IMR-90 (cell line): Measurements from ENCODE around the gene MTF1.

Source experiments
- BHLHE40 ChIP-seq: fragments of 150-350 bp; IDR thresholded peaks from 2 replicates; pipeline ENCODE4 v1.6.1; 2016; ENCODE audit warnings: mild to moderate bottlenecking, low read depth, low read length
- CEBPB ChIP-seq: IDR thresholded peaks from 2 replicates; pipeline ENCODE4 v1.6.1; 2012; ENCODE audit warnings: low read depth, low read length, improper control_type of control experiment
- CHD1 ChIP-seq: IDR thresholded peaks from 2 replicates; pipeline ENCODE4 v1.6.1; 2012; ENCODE audit warnings: low read depth, low read length, improper control_type of control experiment
- MAFK ChIP-seq: IDR thresholded peaks from 2 replicates; pipeline ENCODE4 v1.6.1; 2012; ENCODE audit warnings: low read depth, low read length, improper control_type of control experiment
- MAZ ChIP-seq: IDR thresholded peaks from 2 replicates; pipeline ENCODE4 v1.6.1; 2012; ENCODE audit warnings: low read depth, mild to moderate bottlenecking, low read length, improper control_type of control experiment, moderate library complexity, borderline replicate concordance
- MXI1 ChIP-seq: IDR thresholded peaks from 2 replicates; pipeline ENCODE4 v1.6.1; 2012; ENCODE audit warnings: low read depth, mild to moderate bottlenecking, low read length, moderate library complexity, borderline replicate concordance
- POLR2A ChIP-seq: IDR thresholded peaks from 2 replicates; pipeline ENCODE4 v1.6.1; 2012; ENCODE audit warnings: mild to moderate bottlenecking, low read depth, low read length
- RAD21 ChIP-seq: IDR thresholded peaks from 2 replicates; pipeline ENCODE4 v1.6.1; 2012; ENCODE audit warnings: low read length, improper control_type of control experiment
- RFX5 ChIP-seq: IDR thresholded peaks from 2 replicates; pipeline ENCODE4 v1.8.0; 2012; ENCODE audit warnings: low read depth, mild to moderate bottlenecking, low read length, moderate library complexity
- SMC3 ChIP-seq: fragments of 150-350 bp; IDR thresholded peaks from 2 replicates; pipeline ENCODE4 v1.6.1; 2016; ENCODE audit warnings: low read depth, mild to moderate bottlenecking, antibody characterized with exemption, low read length, moderate library complexity
- TF ChIP-seq, protein P1 (sequence below): conservative IDR thresholded peaks from 2 replicates; pipeline ENCODE4 v1.5.1; 2012; ENCODE audit warnings: mild to moderate bottlenecking, low read depth, low read length, improper control_type of control experiment
- TF ChIP-seq, protein P2 (sequence below): fragments of 150-350 bp; IDR thresholded peaks from 2 replicates; pipeline ENCODE4 v1.6.1; 2017; ENCODE audit warnings: mild to moderate bottlenecking, antibody characterized with exemption, low read length, low read depth

DNA sequence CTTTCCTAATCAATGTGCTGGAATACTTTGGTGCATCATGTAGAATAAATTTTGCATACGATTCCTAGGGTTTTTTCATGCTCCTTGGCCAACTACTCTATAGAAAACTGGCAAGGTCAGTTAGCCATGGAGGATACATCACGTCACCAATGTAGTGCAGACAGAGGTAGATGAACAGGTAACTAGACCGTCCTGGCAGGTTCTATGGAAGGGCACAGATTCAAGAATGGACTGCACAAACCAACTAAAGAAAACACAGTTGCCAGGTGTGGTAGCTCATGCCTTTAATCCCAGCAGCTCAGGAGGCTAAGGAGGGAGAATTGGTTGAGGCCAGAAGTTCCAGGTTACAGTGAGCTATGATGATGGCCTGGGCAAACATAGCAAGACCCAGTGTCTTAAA, 9.9 kb downstream of the MTF1 start:
- no peak for TF ChIP-seq POLR2A
- no peak for TF ChIP-seq SMC3
- no peak for TF ChIP-seq RAD21
- TF ChIP-seq, protein P1, sequence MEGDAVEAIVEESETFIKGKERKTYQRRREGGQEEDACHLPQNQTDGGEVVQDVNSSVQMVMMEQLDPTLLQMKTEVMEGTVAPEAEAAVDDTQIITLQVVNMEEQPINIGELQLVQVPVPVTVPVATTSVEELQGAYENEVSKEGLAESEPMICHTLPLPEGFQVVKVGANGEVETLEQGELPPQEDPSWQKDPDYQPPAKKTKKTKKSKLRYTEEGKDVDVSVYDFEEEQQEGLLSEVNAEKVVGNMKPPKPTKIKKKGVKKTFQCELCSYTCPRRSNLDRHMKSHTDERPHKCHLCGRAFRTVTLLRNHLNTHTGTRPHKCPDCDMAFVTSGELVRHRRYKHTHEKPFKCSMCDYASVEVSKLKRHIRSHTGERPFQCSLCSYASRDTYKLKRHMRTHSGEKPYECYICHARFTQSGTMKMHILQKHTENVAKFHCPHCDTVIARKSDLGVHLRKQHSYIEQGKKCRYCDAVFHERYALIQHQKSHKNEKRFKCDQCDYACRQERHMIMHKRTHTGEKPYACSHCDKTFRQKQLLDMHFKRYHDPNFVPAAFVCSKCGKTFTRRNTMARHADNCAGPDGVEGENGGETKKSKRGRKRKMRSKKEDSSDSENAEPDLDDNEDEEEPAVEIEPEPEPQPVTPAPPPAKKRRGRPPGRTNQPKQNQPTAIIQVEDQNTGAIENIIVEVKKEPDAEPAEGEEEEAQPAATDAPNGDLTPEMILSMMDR: no peak
- no peak for TF ChIP-seq MAFK
- no peak for TF ChIP-seq CEBPB
- no peak for TF ChIP-seq MAZ
- no peak for TF ChIP-seq CHD1
- TF ChIP-seq RFX5: no peak
- no peak for TF ChIP-seq MXI1
- TF ChIP-seq BHLHE40: no peak
- TF ChIP-seq, protein P2, sequence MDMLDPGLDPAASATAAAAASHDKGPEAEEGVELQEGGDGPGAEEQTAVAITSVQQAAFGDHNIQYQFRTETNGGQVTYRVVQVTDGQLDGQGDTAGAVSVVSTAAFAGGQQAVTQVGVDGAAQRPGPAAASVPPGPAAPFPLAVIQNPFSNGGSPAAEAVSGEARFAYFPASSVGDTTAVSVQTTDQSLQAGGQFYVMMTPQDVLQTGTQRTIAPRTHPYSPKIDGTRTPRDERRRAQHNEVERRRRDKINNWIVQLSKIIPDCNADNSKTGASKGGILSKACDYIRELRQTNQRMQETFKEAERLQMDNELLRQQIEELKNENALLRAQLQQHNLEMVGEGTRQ: no peak
